GM21515 (cell line): ENCODE measurements around the gene USH1C.

Experiments
- ATAC-seq: cut with Tn5 transposase; IDR thresholded peaks from one replicate; pipeline ENCODE4 v1.9.1; 2021; ENCODE audit not compliant: unreplicated experiment

The USH1C gene

GRCh38 chr11:17544181-17544622, at the start of gene USH1C:
USH1C (minus strand) TSS chr11:17544416; CDS start chr11:17544307, 109 bp downstream.
- no peak for ATAC-seq

- ATAC-seq, result no peak
These were observed 49.4 kb upstream of the USH1C start for GRCh38 chr11:17593466-17594245.

- ATAC-seq, result no peak
These were observed 47.1 kb upstream of the USH1C start for GRCh38 chr11:17591293-17591692.

GRCh38 chr11:17590463-17590862, 46.2 kb upstream of the USH1C start:
- no peak for ATAC-seq

- ATAC-seq, result no peak
These were observed 44.5 kb upstream of the USH1C start for GRCh38 chr11:17588721-17589120.

- no peak for ATAC-seq
These were observed 44.0 kb upstream of the USH1C start for GRCh38 chr11:17588166-17588565.

- ATAC-seq, result no peak
These were observed 41.9 kb upstream of the USH1C start for GRCh38 chr11:17585911-17586695.

- ATAC-seq, result no peak
These were observed 37.5 kb upstream of the USH1C start for GRCh38 chr11:17581732-17582053.

- no peak for ATAC-seq
These were observed 37.0 kb upstream of the USH1C start for GRCh38 chr11:17581036-17581731.

- ATAC-seq, result no peak
These were observed 36.1 kb upstream of the USH1C start for GRCh38 chr11:17580271-17580670.

GRCh38 chr11:17579451-17579850, 35.2 kb upstream of the USH1C start:
- no peak for ATAC-seq

- ATAC-seq, result no peak
These were observed 34.7 kb upstream of the USH1C start for GRCh38 chr11:17578958-17579357.

- ATAC-seq, result no peak
These were observed 34.1 kb upstream of the USH1C start for GRCh38 chr11:17578296-17578695.

GRCh38 chr11:17575431-17576425, 31.5 kb upstream of the USH1C start:
- no peak for ATAC-seq

GRCh38 chr11:17574141-17575091, 30.2 kb upstream of the USH1C start:
- ATAC-seq, result no peak

- ATAC-seq, result no peak
These were observed 29.3 kb upstream of the USH1C start for GRCh38 chr11:17573526-17573925.

GRCh38 chr11:17572791-17573460, 28.7 kb upstream of the USH1C start:
- ATAC-seq, result no peak

GRCh38 chr11:17572359-17572690, 28.1 kb upstream of the USH1C start:
- ATAC-seq, result no peak
